Ovary (tissue), 9 donors: ENCODE measurements around the gene WWOX. TPM values are rescaled to one million over a fixed set of nuclear protein-coding genes. Genes with fewer than 3 reads are reported as not detected.

Experiments
- DNase-seq, 5 donors: peaks; one replicate each; pipeline ENCODE4 v3.0.0-alpha.2; 2019 to 2020
- H3K27ac ChIP-seq, 2 donors: fragments of 200-600 bp; one replicate each; pipeline versions ENCODE4 v1.5.1 to v1.8.0; 2019 to 2022
- H3K27me3 ChIP-seq: fragments of 200-600 bp; one replicate; pipeline ENCODE4 v1.8.0; 2022
- H3K36me3 ChIP-seq: fragments of 200-600 bp; sonication (generic); one replicate; pipeline ENCODE4 v1.5.1; 2019
- H3K4me1 ChIP-seq: one replicate; pipeline ENCODE4 v1.8.1; 2013; ENCODE audit warnings: mild to moderate bottlenecking, moderate library complexity; ENCODE audit not compliant: insufficient read depth
- H3K4me3 ChIP-seq: fragments of 200-600 bp; sonication (generic); one replicate; pipeline ENCODE4 v1.5.1; 2017
- H3K9me3 ChIP-seq, 2 donors: fragments of 200-600 bp in 1 of 2; sonication (generic) in 1 of 2; one replicate each; pipeline versions ENCODE4 v1.5.1 to v1.8.1; 2013 to 2019; ENCODE audit warnings: mild to moderate bottlenecking in 1 of 2, moderate library complexity in 1 of 2
- EP300 ChIP-seq: sonication (generic); formaldehyde crosslinking; IDR thresholded peaks from one replicate; pipeline ENCODE4 v1.6.1; 2017; ENCODE audit warnings: antibody characterized with exemption
- POLR2A ChIP-seq: fragments of 450-650 bp; IDR thresholded peaks from one replicate; pipeline ENCODE4 v1.6.1; 2017; ENCODE audit warnings: antibody characterized with exemption, mild to moderate bottlenecking, moderate library complexity
- WGBS, 3 donors: extraction: QIAGEN DNeasy Blood & Tissue Kit in 1 of 3; methylation state at CpG; one replicate each; pipeline versions ENCODE4 v1.1.5 to v1.1.7; 2013 to 2017; 5-methylcytosine and 5-hydroxymethylcytosine counted together
- intact Hi-C, 4 donors: fragments of 100-400 bp; cut with DNase I; formaldehyde crosslinking; loops; one replicate each; pipeline versions ENCODE4 v1.11.0 to v1.15.1; 2022 to 2023
- polyA plus RNA-seq, 2 donors: library from polyadenylated mRNA; stranded (reverse); fragments of 200-250 nt in 1 of 2; fragments of 350-450 nt in 1 of 2; fragmentation: Illumina TruSeq in 1 of 2; extraction: RNeasy Lipid Tissue Mini Kit (QIAGEN cat#74804) in 1 of 2; gene quantifications; one replicate each; pipeline ENCODE4 v1.2.3, GENCODE V29; 2013 to 2014
- total RNA-seq, 7 donors: library from RNA; depleted of rRNA in 2 of 7; stranded (reverse); fragments of >200 nt in 2 of 7; fragmentation: NEBNext Ultra II Directional in 3 of 7; extraction: Animal tissue kit (Norgen Biotek cat#: 25700) in 3 of 7; gene quantifications; one replicate each; pipeline versions ENCODE4 v1.1.0 to v1.2.4, GENCODE V29; 2016 to 2023
- TF ChIP-seq, protein P1 (sequence below), 3 donors: fragments of 450-650 bp in 2 of 3; fragments of 200-600 bp in 1 of 3; IDR thresholded peaks; one replicate each; pipeline versions ENCODE4 v1.5.1 to v1.8.0; 2016 to 2022; ENCODE audit warnings: antibody characterized with exemption in 3 of 3, mild to moderate bottlenecking in 1 of 3
- donor health status: DM: no; HTN: no; CAD: no; lungs with moderate emphysema.
- donor health status: DM: no; HTN: no; CAD: no.
- donor health status: Bipolar disorder and iron deficiency.
- donor health status: DM: yes; HTN: yes; CAD: no.
- donor health status: DM: no; HTN: no; CAD: no.
- donor health status: DM: yes; HTN: yes; CAD: no.

Gene WWOX
- total and polyA plus RNA-seq, 9 donors = 11.0 to 40.5 (median 25.2) TPM

DNA sequence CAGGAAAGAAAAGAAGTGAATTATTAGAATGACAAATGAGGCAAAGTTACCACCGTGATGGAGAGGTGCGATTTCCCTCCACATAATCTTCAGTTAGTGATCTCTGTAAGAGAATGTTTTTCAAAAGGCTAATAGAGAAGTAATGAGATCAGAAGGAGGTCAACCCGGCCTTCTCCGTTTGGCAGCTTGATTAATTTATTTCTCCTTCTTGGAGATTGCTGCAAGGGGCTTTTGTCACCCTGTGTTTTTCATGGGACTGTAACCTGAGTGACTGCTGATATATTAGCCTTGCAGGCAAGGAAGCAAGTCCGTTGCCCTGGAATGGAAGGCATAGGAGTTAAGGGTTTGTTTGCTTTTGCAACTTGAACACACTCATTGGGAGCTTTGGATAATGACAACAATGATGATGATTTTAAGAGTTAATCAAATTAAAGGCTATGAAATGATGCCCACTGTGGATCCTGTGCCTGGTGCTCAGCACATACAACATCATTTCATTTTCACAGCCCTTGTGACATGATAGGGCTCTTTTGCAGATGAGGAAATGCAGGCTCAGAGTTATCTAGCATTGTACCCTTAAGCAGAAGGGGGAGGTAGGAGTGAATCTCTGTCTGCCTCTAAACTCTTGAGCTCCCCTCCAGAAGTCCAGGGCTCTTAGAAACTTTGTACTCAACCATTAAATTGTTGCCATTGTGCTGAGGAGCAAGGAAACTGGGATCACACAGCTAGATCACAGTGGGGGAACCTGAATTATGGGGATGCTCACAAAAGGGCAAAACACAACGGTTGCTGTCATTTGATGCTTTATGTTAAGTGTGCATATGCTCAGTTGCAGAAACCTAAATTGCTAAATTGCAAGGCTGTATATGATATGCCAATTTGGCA lies 226.3 kb downstream of the WWOX start:
- Histone ChIP-seq H3K27ac (no peak overlapping the region), H3K4me3 (no peak overlapping the region), H3K36me3 (no peaks in the 10 kb centered on the region), H3K27me3 (no peaks in the 10 kb centered on the region), H3K4me1 (no peaks in the 10 kb centered on the region), H3K9me3 (no peaks in the 10 kb centered on the region)
- WGBS, 3 donors = 81 to 85% (median 81%) methylated on average over 6 of the region's 6 CpGs
- intact Hi-C loops = no loop called here
- DNase-seq = no peak
- TF ChIP-seq POLR2A (no peak), EP300 (no peak)
- TF ChIP-seq, protein P1, sequence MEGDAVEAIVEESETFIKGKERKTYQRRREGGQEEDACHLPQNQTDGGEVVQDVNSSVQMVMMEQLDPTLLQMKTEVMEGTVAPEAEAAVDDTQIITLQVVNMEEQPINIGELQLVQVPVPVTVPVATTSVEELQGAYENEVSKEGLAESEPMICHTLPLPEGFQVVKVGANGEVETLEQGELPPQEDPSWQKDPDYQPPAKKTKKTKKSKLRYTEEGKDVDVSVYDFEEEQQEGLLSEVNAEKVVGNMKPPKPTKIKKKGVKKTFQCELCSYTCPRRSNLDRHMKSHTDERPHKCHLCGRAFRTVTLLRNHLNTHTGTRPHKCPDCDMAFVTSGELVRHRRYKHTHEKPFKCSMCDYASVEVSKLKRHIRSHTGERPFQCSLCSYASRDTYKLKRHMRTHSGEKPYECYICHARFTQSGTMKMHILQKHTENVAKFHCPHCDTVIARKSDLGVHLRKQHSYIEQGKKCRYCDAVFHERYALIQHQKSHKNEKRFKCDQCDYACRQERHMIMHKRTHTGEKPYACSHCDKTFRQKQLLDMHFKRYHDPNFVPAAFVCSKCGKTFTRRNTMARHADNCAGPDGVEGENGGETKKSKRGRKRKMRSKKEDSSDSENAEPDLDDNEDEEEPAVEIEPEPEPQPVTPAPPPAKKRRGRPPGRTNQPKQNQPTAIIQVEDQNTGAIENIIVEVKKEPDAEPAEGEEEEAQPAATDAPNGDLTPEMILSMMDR (IDR thresholded peaks at IDR 0.05) = no peak

- Histone ChIP-seq H3K4me1 (no peaks in the 10 kb centered on the region), H3K27ac (no peak overlapping the region), H3K9me3 (no peaks in the 10 kb centered on the region), H3K4me3 (no peak overlapping the region), H3K36me3 (no peaks in the 10 kb centered on the region), H3K27me3 (no peaks in the 10 kb centered on the region)
- no peak for DNase-seq
- TF ChIP-seq, protein P1 (IDR thresholded peaks at IDR 0.05) = no peak
- no peak for TF ChIP-seq EP300
- no peak for TF ChIP-seq POLR2A
- 74 to 89% (median 78%) methylated on average over 3 of the region's 3 CpGs for WGBS, 3 donors
- intact Hi-C loops = no loop called here
These were observed 227.3 kb downstream of the WWOX start for GRCh38 chr16:78326731-78327130.

GRCh38 chr16:78331731-78332130 lies 232.3 kb downstream of the WWOX start:
- WGBS, 3 donors = 76 to 85% (median 82%) methylated on average over 4 of the region's 4 CpGs
- no peaks in the 10 kb centered on the region for H3K27me3 ChIP-seq
- no peak overlapping the region for H3K4me3 ChIP-seq
- TF ChIP-seq POLR2A = no peak
- TF ChIP-seq EP300 = no peak
- TF ChIP-seq, protein P1 (IDR thresholded peaks at IDR 0.05) = no peak
- no peaks in the 10 kb centered on the region for H3K36me3 ChIP-seq
- no peaks in the 10 kb centered on the region for H3K4me1 ChIP-seq
- no peaks in the 10 kb centered on the region for H3K9me3 ChIP-seq
- no peak for DNase-seq
- intact Hi-C loops = no loop called here
- H3K27ac ChIP-seq = no peak overlapping the region

DNA sequence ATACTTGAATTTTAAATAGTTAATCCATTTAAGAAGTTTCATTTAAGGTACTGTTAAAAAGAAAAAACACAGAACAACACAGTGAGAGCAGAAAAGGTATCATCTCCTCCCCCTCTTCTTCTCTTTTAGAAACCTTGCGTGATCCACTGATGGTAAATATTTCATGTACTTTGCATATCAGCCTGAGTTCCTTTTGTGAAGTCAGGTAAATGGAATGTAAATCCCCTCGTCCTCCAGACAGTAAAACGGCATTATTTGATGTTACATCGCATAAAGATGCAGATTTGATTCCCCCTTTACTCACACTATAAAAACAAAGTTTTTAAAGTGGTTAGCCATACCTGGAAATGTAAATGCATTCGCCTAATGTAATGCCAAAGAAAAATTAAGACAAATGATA lies 234.4 kb downstream of the WWOX start:
- TF ChIP-seq POLR2A = no peak
- no peak for TF ChIP-seq EP300
- TF ChIP-seq, protein P1 (IDR thresholded peaks at IDR 0.05) = no peak
- Histone ChIP-seq H3K36me3 (no peaks in the 10 kb centered on the region), H3K27me3 (no peaks in the 10 kb centered on the region), H3K4me1 (no peaks in the 10 kb centered on the region), H3K4me3 (peak overlapping the region; percentile 5), H3K9me3 (no peaks in the 10 kb centered on the region), H3K27ac (no peak overlapping the region)
- WGBS, 3 donors = 43 to 65% (median 51%) methylated on average over 5 of the region's 5 CpGs
- intact Hi-C loops = no loop called here
- no peak for DNase-seq
